ENCODE results near the gene ZNF407.

DNA sequence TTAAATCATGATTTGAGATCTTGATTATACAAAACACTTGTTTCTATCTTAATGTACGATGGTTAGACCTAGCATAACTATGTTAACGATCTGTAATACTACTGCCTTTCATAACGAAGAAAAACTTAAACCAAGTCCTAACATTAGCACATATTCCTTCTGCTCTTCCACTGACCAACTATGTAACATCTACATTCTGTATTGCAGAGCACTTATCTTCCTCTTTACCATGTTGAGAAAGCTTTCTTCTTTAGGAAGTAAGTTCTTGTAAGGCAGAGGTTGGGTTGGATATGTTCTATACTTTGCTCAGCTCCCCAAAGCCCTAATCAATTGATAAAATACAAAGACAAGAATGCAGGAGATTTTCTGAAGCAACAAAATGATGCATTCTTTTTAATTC is 7.9 kb upstream of the ZNF407 start:
- TF ChIP-seq, protein P1, sequence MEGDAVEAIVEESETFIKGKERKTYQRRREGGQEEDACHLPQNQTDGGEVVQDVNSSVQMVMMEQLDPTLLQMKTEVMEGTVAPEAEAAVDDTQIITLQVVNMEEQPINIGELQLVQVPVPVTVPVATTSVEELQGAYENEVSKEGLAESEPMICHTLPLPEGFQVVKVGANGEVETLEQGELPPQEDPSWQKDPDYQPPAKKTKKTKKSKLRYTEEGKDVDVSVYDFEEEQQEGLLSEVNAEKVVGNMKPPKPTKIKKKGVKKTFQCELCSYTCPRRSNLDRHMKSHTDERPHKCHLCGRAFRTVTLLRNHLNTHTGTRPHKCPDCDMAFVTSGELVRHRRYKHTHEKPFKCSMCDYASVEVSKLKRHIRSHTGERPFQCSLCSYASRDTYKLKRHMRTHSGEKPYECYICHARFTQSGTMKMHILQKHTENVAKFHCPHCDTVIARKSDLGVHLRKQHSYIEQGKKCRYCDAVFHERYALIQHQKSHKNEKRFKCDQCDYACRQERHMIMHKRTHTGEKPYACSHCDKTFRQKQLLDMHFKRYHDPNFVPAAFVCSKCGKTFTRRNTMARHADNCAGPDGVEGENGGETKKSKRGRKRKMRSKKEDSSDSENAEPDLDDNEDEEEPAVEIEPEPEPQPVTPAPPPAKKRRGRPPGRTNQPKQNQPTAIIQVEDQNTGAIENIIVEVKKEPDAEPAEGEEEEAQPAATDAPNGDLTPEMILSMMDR (IDR thresholded peaks at IDR 0.05; ENCODE audit: insufficient read depth, low read length, poor library complexity, severe bottlenecking), result no peak
- no peak for TF ChIP-seq EZH2phosphoT487 (conservative IDR thresholded peaks at IDR 0.05; ENCODE audit: low read length)
